ENCODE data around the gene NRXN3.

The NRXN3 gene

DNA sequence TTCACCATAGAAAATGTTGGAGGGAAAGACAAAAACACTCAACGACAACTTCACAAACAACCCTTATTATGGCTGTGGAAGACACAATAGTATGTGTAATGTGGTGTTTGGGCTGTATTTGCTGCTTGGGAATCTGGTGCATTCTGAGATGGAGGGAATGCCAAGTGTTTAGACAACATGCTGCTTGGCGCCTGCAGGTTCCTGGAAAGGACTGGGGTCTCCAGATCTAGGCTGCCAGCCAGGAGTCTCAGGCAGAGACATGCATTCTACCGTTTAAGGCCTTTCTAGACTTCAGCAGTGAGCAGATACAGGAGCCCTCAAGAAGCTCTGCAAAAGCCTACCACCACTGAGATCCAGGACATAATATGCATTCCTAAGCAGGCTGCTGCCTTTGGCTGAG lies 418.7 kb downstream of the NRXN3 start:
- ChIA-PET CTCF (no interaction called here), POLR2A (no interaction called here)
- TF ChIP-seq ZNF384 (IDR thresholded peaks at IDR 0.05) (no peak), LEF1 (IDR thresholded peaks at IDR 0.05; ENCODE audit: borderline replicate concordance) (no peak), HDGF (IDR thresholded peaks at IDR 0.05; ENCODE audit: borderline replicate concordance) (no peak), ARNT (IDR thresholded peaks at IDR 0.05) (no peak), FOXA1 (IDR thresholded peaks at IDR 0.05) (no peak)

DNA sequence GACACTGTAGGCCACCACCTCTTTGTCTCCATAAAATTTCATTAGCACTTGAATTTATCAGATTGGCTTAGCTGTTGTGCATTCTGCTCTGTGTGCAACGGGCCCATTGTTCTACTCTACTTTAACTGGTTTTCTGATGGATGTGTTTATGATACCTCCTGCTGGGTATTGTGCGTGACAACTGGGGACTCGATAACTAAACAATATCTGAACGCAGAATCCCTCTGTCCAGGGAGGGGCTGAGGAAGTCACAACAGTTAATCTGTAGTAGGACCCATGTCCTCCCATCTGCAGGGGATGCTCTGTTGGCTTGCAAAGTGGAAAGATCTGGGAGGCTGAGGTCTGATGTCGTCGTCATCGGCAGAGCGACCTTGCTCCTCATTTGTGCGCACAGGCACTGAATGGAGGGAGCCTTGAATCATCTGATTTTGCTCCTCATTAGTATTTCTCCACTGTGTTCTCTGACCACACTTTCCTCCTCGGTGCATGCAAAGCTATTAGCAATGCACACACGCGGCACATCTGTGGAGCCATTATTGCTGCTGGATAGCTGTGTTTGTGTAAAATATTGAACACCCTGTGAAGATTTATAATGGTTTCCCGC lies 422.5 kb downstream of the NRXN3 start:
- no peak for DNase-seq (ENCODE audit: extremely low spot score)
- TF ChIP-seq ELF4 (IDR thresholded peaks at IDR 0.05) (no peak), FOXK2 (IDR thresholded peaks at IDR 0.05) (no peak), SP1 (IDR thresholded peaks at IDR 0.05) (no peak), L3MBTL2 (conservative IDR thresholded peaks at IDR 0.05) (no peak), FOXA1 (IDR thresholded peaks at IDR 0.05) (no peak), NFRKB (IDR thresholded peaks at IDR 0.05) (no peak), ARNT (IDR thresholded peaks at IDR 0.05) (no peak), SUZ12 (IDR thresholded peaks at IDR 0.05) (no peak), LEF1 (IDR thresholded peaks at IDR 0.05; ENCODE audit: borderline replicate concordance) (no peak), BHLHE40 (IDR thresholded peaks at IDR 0.05; ENCODE audit: borderline replicate concordance) (no peak), CTBP1 (IDR thresholded peaks at IDR 0.05; ENCODE audit: borderline replicate concordance) (no peak), FOXM1 (IDR thresholded peaks at IDR 0.05; ENCODE audit: borderline replicate concordance) (no peak), ZNF384 (IDR thresholded peaks at IDR 0.05) (no peak), TARDBP (IDR thresholded peaks at IDR 0.05) (no peak)
- TF ChIP-seq, protein P1, sequence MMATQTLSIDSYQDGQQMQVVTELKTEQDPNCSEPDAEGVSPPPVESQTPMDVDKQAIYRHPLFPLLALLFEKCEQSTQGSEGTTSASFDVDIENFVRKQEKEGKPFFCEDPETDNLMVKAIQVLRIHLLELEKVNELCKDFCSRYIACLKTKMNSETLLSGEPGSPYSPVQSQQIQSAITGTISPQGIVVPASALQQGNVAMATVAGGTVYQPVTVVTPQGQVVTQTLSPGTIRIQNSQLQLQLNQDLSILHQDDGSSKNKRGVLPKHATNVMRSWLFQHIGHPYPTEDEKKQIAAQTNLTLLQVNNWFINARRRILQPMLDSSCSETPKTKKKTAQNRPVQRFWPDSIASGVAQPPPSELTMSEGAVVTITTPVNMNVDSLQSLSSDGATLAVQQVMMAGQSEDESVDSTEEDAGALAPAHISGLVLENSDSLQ (IDR thresholded peaks at IDR 0.05): no peak
- ChIA-PET CTCF (no interaction called here), POLR2A (no interaction called here)

More for the DNA sequence above, 418.7 kb downstream of the NRXN3 start:
- no peak for DNase-seq (ENCODE audit: extremely low spot score)

DNA sequence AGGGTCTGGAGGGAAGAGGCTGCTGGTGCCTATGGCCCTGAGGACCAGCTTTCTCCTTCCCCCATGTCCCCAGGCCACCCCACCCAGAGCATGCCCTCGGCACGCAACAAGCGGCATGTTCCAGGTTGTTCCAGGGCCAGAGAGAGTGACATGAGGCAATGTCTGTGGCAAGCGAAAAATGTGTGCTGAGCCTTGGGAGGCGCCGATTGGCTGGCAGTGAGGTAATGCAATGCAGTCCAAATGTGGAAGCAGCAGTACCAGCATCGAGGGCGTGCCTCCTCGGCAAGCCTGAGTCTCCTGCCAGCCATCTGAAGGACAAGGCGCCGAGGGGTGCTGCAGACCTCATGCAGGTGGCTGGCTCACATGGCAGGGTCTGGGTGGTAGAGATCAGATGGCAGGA lies 423.8 kb downstream of the NRXN3 start:
- DNase-seq (ENCODE audit: extremely low spot score): no peak
- ChIA-PET CTCF (no interaction called here), POLR2A (interaction anchor here (0.7 kb wide), 1 partner anchor 12 kb away, joined by 3 read pairs; no protein-coding TSS in a partner anchor)
- no peak for TF ChIP-seq ARNT (IDR thresholded peaks at IDR 0.05)
- TF ChIP-seq FOXK2 (IDR thresholded peaks at IDR 0.05): no peak

DNA sequence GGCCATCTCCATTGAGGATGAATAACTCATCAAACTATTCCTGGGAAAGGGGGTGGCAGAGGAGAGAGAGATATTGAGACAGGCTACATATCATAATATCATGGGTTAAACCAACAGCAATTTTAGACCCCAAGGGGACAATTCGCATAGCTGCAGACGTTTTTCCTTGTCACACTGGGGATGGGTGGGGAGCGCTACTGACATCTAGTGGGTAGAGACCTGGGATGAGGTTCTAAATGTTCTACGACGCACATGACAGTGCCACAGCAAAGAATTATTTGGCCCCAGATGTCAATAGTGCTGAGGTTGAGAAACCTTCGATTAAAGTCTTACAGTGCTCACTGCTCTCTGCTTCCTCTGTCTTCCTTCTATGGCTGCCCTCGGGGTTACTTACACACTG lies 425.6 kb downstream of the NRXN3 start:
- TF ChIP-seq TARDBP (IDR thresholded peaks at IDR 0.05) (no peak), LEF1 (IDR thresholded peaks at IDR 0.05; ENCODE audit: borderline replicate concordance) (no peak), FOXM1 (IDR thresholded peaks at IDR 0.05; ENCODE audit: borderline replicate concordance) (no peak), SP1 (IDR thresholded peaks at IDR 0.05) (no peak), ARNT (IDR thresholded peaks at IDR 0.05) (no peak)
- ChIA-PET POLR2A (no interaction called here), CTCF (no interaction called here)
- no peak for DNase-seq (ENCODE audit: extremely low spot score)

DNA sequence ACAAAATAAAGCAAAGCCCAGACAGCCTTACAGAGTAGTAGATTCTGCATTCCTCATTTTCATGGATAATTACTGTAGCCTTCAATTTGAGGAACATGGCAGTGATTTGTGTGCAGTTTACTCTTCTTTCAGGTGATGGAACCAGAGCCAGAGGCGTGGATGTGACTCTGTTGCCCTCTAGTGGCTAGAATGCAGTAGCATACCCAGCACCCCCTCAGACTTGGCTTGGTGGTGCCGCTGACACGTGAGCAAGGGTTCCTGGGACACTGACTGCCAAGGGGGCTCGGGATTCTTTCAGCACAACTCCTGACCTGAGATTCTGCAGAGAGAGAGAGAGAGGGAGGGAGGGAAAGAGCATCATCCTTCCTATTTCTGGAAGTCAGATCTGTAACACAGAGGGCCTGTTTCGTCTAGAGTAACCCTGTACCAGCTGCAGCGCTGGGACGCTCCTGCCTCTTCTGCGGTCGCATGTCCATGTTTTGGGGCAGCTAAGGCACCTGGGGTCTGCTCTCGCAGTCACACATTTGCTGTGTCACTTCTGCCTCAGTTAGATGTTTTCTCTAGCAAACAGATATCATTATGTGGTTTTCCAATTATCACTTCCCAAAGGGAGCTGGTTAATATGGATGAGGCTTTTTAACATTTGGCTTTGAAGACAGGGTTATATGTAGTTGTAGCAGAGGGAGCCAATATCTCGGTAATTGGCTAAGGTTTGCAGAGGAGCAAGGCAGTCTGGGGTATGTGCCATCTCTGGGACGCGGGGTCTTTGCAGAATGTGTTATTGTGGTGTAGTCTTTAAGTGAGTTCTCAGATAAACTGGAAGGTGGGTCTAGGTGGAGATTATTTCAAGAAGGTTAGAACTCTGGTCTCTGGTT lies 428.1 kb downstream of the NRXN3 start:
- ChIA-PET POLR2A (no interaction called here), CTCF (interaction anchor here (0.7 kb wide), 1 partner anchor 32 kb away, joined by 4 read pairs; no protein-coding TSS in a partner anchor)
- peak; percentile 72 for DNase-seq (ENCODE audit: extremely low spot score)
- no peak for TF ChIP-seq CTBP1 (IDR thresholded peaks at IDR 0.05; ENCODE audit: borderline replicate concordance)
- no peak for TF ChIP-seq NFRKB (IDR thresholded peaks at IDR 0.05)
- no peak for TF ChIP-seq TARDBP (IDR thresholded peaks at IDR 0.05)
- no peak for TF ChIP-seq LEF1 (IDR thresholded peaks at IDR 0.05; ENCODE audit: borderline replicate concordance)
- no peak for TF ChIP-seq FOXM1 (IDR thresholded peaks at IDR 0.05; ENCODE audit: borderline replicate concordance)
- TF ChIP-seq L3MBTL2 (conservative IDR thresholded peaks at IDR 0.05): no peak
- no peak for TF ChIP-seq HDGF (IDR thresholded peaks at IDR 0.05; ENCODE audit: borderline replicate concordance)
- no peak for TF ChIP-seq BHLHE40 (IDR thresholded peaks at IDR 0.05; ENCODE audit: borderline replicate concordance)
- TF ChIP-seq FOXK2 (IDR thresholded peaks at IDR 0.05): no peak
- TF ChIP-seq ARNT (IDR thresholded peaks at IDR 0.05): no peak
- TF ChIP-seq ELF4 (IDR thresholded peaks at IDR 0.05): no peak
- no peak for TF ChIP-seq ZNF384 (IDR thresholded peaks at IDR 0.05)
- TF ChIP-seq SP1 (IDR thresholded peaks at IDR 0.05): no peak
- TF ChIP-seq FOXA1 (IDR thresholded peaks at IDR 0.05): no peak
- TF ChIP-seq SUZ12 (IDR thresholded peaks at IDR 0.05): no peak
- TF ChIP-seq, protein P1 (IDR thresholded peaks at IDR 0.05): no peak

DNA sequence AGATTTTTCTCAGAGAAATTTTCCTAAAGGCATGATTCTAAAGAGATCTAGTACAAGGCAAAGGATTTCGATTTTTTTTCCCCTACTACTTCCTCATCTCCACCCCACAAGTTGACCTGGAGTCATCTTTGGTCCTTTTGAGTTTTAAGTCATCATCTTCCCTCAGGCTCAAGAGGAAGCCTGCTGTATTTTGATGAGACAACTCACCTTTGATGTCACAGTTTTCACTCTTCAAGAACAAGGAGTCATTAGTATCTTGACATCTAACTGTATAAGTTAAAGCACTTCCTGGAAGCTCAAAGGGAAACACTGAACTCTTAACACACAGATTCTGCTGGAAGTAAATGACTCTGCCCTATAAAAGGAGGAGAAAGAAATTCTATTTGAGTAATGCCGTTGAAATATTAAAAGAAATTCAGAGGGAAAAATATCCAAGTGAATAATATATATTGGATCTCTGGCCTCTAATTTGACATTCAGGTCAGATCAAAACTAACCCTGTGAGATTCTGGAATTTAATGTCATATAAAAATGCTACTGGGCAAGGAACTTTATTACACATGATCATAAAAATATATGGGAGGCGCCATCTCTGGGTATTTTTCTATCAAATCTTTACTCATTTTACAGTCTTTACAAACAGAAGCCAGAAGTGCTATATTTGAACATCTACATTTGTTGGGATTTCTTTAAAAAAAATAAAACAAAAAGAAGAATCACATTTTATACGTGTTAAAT lies 435.0 kb downstream of the NRXN3 start:
- POLR2A ChIA-PET: no interaction called here
- no peak for DNase-seq (ENCODE audit: extremely low spot score)

More for the DNA sequence above, 435.0 kb downstream of the NRXN3 start:
- TF ChIP-seq FOXM1 (IDR thresholded peaks at IDR 0.05; ENCODE audit: borderline replicate concordance) (no peak), L3MBTL2 (conservative IDR thresholded peaks at IDR 0.05) (no peak), TARDBP (IDR thresholded peaks at IDR 0.05) (no peak), FOXK2 (IDR thresholded peaks at IDR 0.05) (no peak), NFRKB (IDR thresholded peaks at IDR 0.05) (no peak), SUZ12 (IDR thresholded peaks at IDR 0.05) (no peak), ARNT (IDR thresholded peaks at IDR 0.05) (no peak), SP1 (IDR thresholded peaks at IDR 0.05) (no peak), FOXA1 (IDR thresholded peaks at IDR 0.05) (no peak)
- CTCF ChIA-PET: no interaction called here

All from HEK293T (cell line).